ENCODE results near the gene GM2A.

GM2A gene

DNA sequence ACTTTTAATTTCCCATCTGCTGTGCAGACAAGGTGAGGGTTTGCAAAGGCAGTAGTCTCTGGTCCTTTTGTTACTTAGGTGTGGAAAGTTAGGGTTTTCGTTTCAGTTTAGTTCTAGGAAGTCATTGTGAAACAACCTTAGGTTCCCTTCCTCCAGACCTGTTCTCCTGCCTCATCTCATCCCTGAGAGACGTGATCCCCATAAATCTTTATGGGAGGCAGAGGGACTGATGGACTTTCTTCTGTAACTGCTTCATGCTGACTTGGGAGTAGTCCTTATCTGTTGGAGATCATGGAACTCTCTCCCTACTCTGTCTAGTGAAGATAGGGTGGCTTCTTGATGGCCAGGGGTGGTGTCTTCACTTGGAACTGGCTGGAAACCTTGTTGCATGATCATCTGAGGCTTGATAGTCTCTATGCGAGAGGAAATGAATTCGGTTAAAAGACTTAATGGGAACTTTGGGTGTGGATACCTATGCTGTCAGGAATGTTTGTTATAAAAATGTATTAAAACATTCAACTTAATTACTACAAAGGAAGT is 7.2 kb upstream of the GM2A start:
- no peak overlapping the region for H2BK12ac ChIP-seq (ENCODE audit: low read length in 2 of 2)
- no peak overlapping the region for H3K4me2 ChIP-seq (ENCODE audit: low read length, poor library complexity, severe bottlenecking)
- no peaks in the 10 kb centered on the region for H3K9me3 ChIP-seq (ENCODE audit: control insufficient read depth, low read length)
- H2BK15ac ChIP-seq (ENCODE audit: low read depth, poor library complexity, severe bottlenecking): no peak overlapping the region
- H3K27me3 ChIP-seq (ENCODE audit: control insufficient read depth in 1 of 2, insufficient read depth in 1 of 2, low read length in 2 of 2): peaks cover 15 to 24% of the 10 kb centered on the region in 2 experiments
- no peak overlapping the region for H3K9ac ChIP-seq (ENCODE audit: low read length)
- H3K23ac ChIP-seq (ENCODE audit: low read length in 2 of 2): no peak overlapping the region
- H4K8ac ChIP-seq (ENCODE audit: low read length): no peak overlapping the region
- no peak overlapping the region for H2BK5ac ChIP-seq (ENCODE audit: low read depth, low read length, poor library complexity, severe bottlenecking)
- no peak overlapping the region for H3K4ac ChIP-seq (ENCODE audit: low read depth in 1 of 2, low read length in 2 of 2)
- H3K27ac ChIP-seq (ENCODE audit: low read length, poor library complexity, severe bottlenecking): no peak overlapping the region
- H3K18ac ChIP-seq (ENCODE audit: low read depth in 1 of 2, low read length in 2 of 2): no peak overlapping the region
- no peaks in the 10 kb centered on the region for H3K79me1 ChIP-seq (replicated peaks; ENCODE audit: low read length, poor library complexity, severe bottlenecking)
- no peak overlapping the region for H2AFZ ChIP-seq (ENCODE audit: low read depth, low read length)
- 78% methylated on average over 1 of the region's 4 CpGs for WGBS
- H2AK5ac ChIP-seq (ENCODE audit: low read length, severe bottlenecking): no peak overlapping the region
- DNase-seq: no peak
- no peaks in the 10 kb centered on the region for H3K36me3 ChIP-seq (ENCODE audit: control insufficient read depth in 1 of 2, insufficient read depth in 2 of 2, low read depth in 1 of 2, low read length in 2 of 2)
- H3K14ac ChIP-seq (ENCODE audit: low read length in 2 of 2): no peak overlapping the region
- H3K4me3 ChIP-seq (ENCODE audit: insufficient read depth in 1 of 2, low read depth in 1 of 2, low read length in 2 of 2): no peak overlapping the region
- no peak overlapping the region for H2BK120ac ChIP-seq (ENCODE audit: low read depth, low read length)
- H3K4me1 ChIP-seq (ENCODE audit: control insufficient read depth, insufficient read depth, low read depth, low read length): no peaks in the 10 kb centered on the region
- H4K91ac ChIP-seq (ENCODE audit: low read length): no peak overlapping the region

- no peak overlapping the region for H2AFZ ChIP-seq (ENCODE audit: low read depth, low read length)
- H2AK5ac ChIP-seq (ENCODE audit: low read length, severe bottlenecking): no peak overlapping the region
- no peak overlapping the region for H3K4me2 ChIP-seq (ENCODE audit: low read length, poor library complexity, severe bottlenecking)
- H3K9me3 ChIP-seq (ENCODE audit: control insufficient read depth, low read length): no peaks in the 10 kb centered on the region
- no peak overlapping the region for H2BK5ac ChIP-seq (ENCODE audit: low read depth, low read length, poor library complexity, severe bottlenecking)
- WGBS: 82% methylated on average over 2 of the region's 2 CpGs
- H4K8ac ChIP-seq (ENCODE audit: low read length): no peak overlapping the region
- H3K36me3 ChIP-seq (ENCODE audit: control insufficient read depth in 1 of 2, insufficient read depth in 2 of 2, low read depth in 1 of 2, low read length in 2 of 2): no peaks in the 10 kb centered on the region
- no peak for DNase-seq
- no peak overlapping the region for H2BK120ac ChIP-seq (ENCODE audit: low read depth, low read length)
- H2BK12ac ChIP-seq (ENCODE audit: low read length in 2 of 2): no peak overlapping the region
- H3K18ac ChIP-seq (ENCODE audit: low read depth in 1 of 2, low read length in 2 of 2): no peak overlapping the region
- peaks cover 2% of the 10 kb centered on the region for H3K4me1 ChIP-seq (ENCODE audit: control insufficient read depth, insufficient read depth, low read depth, low read length)
- H3K14ac ChIP-seq (ENCODE audit: low read length in 2 of 2): no peak overlapping the region
- H3K79me1 ChIP-seq (replicated peaks; ENCODE audit: low read length, poor library complexity, severe bottlenecking): peaks cover 4% of the 10 kb centered on the region
- no peak overlapping the region for H3K4ac ChIP-seq (ENCODE audit: low read depth in 1 of 2, low read length in 2 of 2)
- no peak overlapping the region for H3K9ac ChIP-seq (ENCODE audit: low read length)
- peaks cover 15 to 24% of the 10 kb centered on the region in 2 experiments for H3K27me3 ChIP-seq (ENCODE audit: control insufficient read depth in 1 of 2, insufficient read depth in 1 of 2, low read length in 2 of 2)
- no peak overlapping the region for H3K27ac ChIP-seq (ENCODE audit: low read length, poor library complexity, severe bottlenecking)
- no peak overlapping the region for H3K4me3 ChIP-seq (ENCODE audit: insufficient read depth in 1 of 2, low read depth in 1 of 2, low read length in 2 of 2)
- no peak overlapping the region for H4K91ac ChIP-seq (ENCODE audit: low read length)
- no peak overlapping the region for H2BK15ac ChIP-seq (ENCODE audit: low read depth, poor library complexity, severe bottlenecking)
- H3K23ac ChIP-seq (ENCODE audit: low read length in 2 of 2): no peak overlapping the region
Measured at GRCh38 chr5:151248651-151249050, 4.3 kb upstream of the GM2A start.

DNA sequence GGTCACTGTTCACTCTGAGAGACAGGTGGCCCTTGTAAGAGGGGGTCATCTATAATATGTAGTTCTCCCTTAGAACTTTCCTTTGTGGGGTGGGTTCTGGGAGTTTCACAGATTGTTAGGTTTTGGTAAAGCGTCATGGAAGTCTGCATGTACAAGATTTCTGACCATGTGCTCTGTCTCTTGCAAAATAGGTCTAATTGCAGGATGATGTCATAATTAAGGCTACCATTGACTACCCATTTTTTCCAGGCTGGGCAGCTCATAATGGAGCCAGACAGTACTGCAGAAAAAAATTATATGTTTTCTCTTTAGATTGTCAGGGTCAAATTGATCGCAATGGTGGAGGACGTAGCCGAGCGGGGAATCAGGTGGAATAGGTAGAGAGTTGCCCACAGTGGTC is 3.7 kb upstream of the GM2A start:
- H2AFZ ChIP-seq (ENCODE audit: low read depth, low read length): no peak overlapping the region
- no peaks in the 10 kb centered on the region for H3K9me3 ChIP-seq (ENCODE audit: control insufficient read depth, low read length)
- DNase-seq: no peak
- no peak overlapping the region for H3K4me2 ChIP-seq (ENCODE audit: low read length, poor library complexity, severe bottlenecking)
- H3K18ac ChIP-seq (ENCODE audit: low read depth in 1 of 2, low read length in 2 of 2): no peak overlapping the region
- peaks cover 5% of the 10 kb centered on the region for H3K79me1 ChIP-seq (replicated peaks; ENCODE audit: low read length, poor library complexity, severe bottlenecking)
- H4K91ac ChIP-seq (ENCODE audit: low read length): no peak overlapping the region
- 98% methylated on average over 5 of the region's 5 CpGs for WGBS
- no peak overlapping the region for H2BK120ac ChIP-seq (ENCODE audit: low read depth, low read length)
- H2BK5ac ChIP-seq (ENCODE audit: low read depth, low read length, poor library complexity, severe bottlenecking): no peak overlapping the region
- no peak overlapping the region for H3K27ac ChIP-seq (ENCODE audit: low read length, poor library complexity, severe bottlenecking)
- no peak overlapping the region for H2BK12ac ChIP-seq (ENCODE audit: low read length in 2 of 2)
- no peak overlapping the region for H2BK15ac ChIP-seq (ENCODE audit: low read depth, poor library complexity, severe bottlenecking)
- peaks cover 5% of the 10 kb centered on the region for H3K4me1 ChIP-seq (ENCODE audit: control insufficient read depth, insufficient read depth, low read depth, low read length)
- no peak overlapping the region for H4K8ac ChIP-seq (ENCODE audit: low read length)
- no peaks in the 10 kb centered on the region for H3K36me3 ChIP-seq (ENCODE audit: control insufficient read depth in 1 of 2, insufficient read depth in 2 of 2, low read depth in 1 of 2, low read length in 2 of 2)
- H3K14ac ChIP-seq (ENCODE audit: low read length in 2 of 2): no peak overlapping the region
- H3K4me3 ChIP-seq (ENCODE audit: insufficient read depth in 1 of 2, low read depth in 1 of 2, low read length in 2 of 2): no peak overlapping the region
- H2AK5ac ChIP-seq (ENCODE audit: low read length, severe bottlenecking): no peak overlapping the region
- H3K4ac ChIP-seq (ENCODE audit: low read depth in 1 of 2, low read length in 2 of 2): no peak overlapping the region
- peaks cover 15 to 24% of the 10 kb centered on the region in 2 experiments for H3K27me3 ChIP-seq (ENCODE audit: control insufficient read depth in 1 of 2, insufficient read depth in 1 of 2, low read length in 2 of 2)
- H3K23ac ChIP-seq (ENCODE audit: low read length in 2 of 2): no peak overlapping the region
- no peak overlapping the region for H3K9ac ChIP-seq (ENCODE audit: low read length)

- H2BK12ac ChIP-seq (ENCODE audit: low read length in 2 of 2): no peak overlapping the region
- no peak overlapping the region for H3K18ac ChIP-seq (ENCODE audit: low read depth in 1 of 2, low read length in 2 of 2)
- H2AK5ac ChIP-seq (ENCODE audit: low read length, severe bottlenecking): no peak overlapping the region
- no peak overlapping the region for H3K9ac ChIP-seq (ENCODE audit: low read length)
- WGBS: 88% methylated on average over 8 of the region's 10 CpGs
- no peaks in the 10 kb centered on the region for H3K9me3 ChIP-seq (ENCODE audit: control insufficient read depth, low read length)
- no peak overlapping the region for H3K14ac ChIP-seq (ENCODE audit: low read length in 2 of 2)
- H2BK5ac ChIP-seq (ENCODE audit: low read depth, low read length, poor library complexity, severe bottlenecking): no peak overlapping the region
- no peak overlapping the region for H3K23ac ChIP-seq (ENCODE audit: low read length in 2 of 2)
- no peak overlapping the region for H3K4me2 ChIP-seq (ENCODE audit: low read length, poor library complexity, severe bottlenecking)
- H3K36me3 ChIP-seq (ENCODE audit: control insufficient read depth in 1 of 2, insufficient read depth in 2 of 2, low read depth in 1 of 2, low read length in 2 of 2): no peaks in the 10 kb centered on the region
- no peak overlapping the region for H2AFZ ChIP-seq (ENCODE audit: low read depth, low read length)
- no peak overlapping the region for H4K8ac ChIP-seq (ENCODE audit: low read length)
- H3K27ac ChIP-seq (ENCODE audit: low read length, poor library complexity, severe bottlenecking): no peak overlapping the region
- H2BK15ac ChIP-seq (ENCODE audit: low read depth, poor library complexity, severe bottlenecking): no peak overlapping the region
- H3K4ac ChIP-seq (ENCODE audit: low read depth in 1 of 2, low read length in 2 of 2): no peak overlapping the region
- H3K4me3 ChIP-seq (ENCODE audit: insufficient read depth in 1 of 2, low read depth in 1 of 2, low read length in 2 of 2): no peak overlapping the region
- peaks cover 15 to 24% of the 10 kb centered on the region in 2 experiments for H3K27me3 ChIP-seq (ENCODE audit: control insufficient read depth in 1 of 2, insufficient read depth in 1 of 2, low read length in 2 of 2)
- no peak overlapping the region for H2BK120ac ChIP-seq (ENCODE audit: low read depth, low read length)
- no peak overlapping the region for H4K91ac ChIP-seq (ENCODE audit: low read length)
- H3K4me1 ChIP-seq (ENCODE audit: control insufficient read depth, insufficient read depth, low read depth, low read length): peaks cover 5% of the 10 kb centered on the region
- DNase-seq: no peak
- peaks cover 10% of the 10 kb centered on the region for H3K79me1 ChIP-seq (replicated peaks; ENCODE audit: low read length, poor library complexity, severe bottlenecking)
Measured at GRCh38 chr5:151250346-151251000, 2.5 kb upstream of the GM2A start.

Data from mesenchymal stem cell (in vitro differentiated cells and primary cell).